Keratinocyte (primary cell): Measurements from ENCODE around the gene PRKN. TPM values are rescaled to one million over a fixed set of nuclear protein-coding genes. Genes with fewer than 3 reads are reported as not detected.

Experiments used
- DNase-seq: peaks from one replicate; pipeline ENCODE4 v3.0.0-alpha.2; 2011; ENCODE audit warnings: low read depth, missing footprints, low spot score
- FAIRE-seq: peaks from 2 replicates; lab custom pipeline; 2011; peaks lifted over from hg19 to GRCh38; lab: Jason Lieb, UNC
- H2AFZ ChIP-seq: 2 replicates; pipeline ENCODE4 v1.6.0; 2012; ENCODE audit warnings: low read length, control low read depth, inconsistent platforms; ENCODE audit not compliant: control insufficient read depth
- H3K27ac ChIP-seq: 2 replicates; pipeline ENCODE4 v1.5.1; 2011; ENCODE audit warnings: low read length; ENCODE audit not compliant: control insufficient read depth, insufficient read depth
- H3K27me3 ChIP-seq: 3 replicates; pipeline ENCODE4 v1.6.0; 2011; ENCODE audit warnings: low read length; ENCODE audit not compliant: control insufficient read depth, insufficient read depth; ENCODE audit errors: extremely low read depth
- H3K36me3 ChIP-seq, 2 experiments: 2 replicates in 1 of 2; 3 replicates in 1 of 2; pipeline ENCODE4 v1.5.1; 2011; ENCODE audit warnings: low read length in 2 of 2, mild to moderate bottlenecking in 1 of 2; ENCODE audit not compliant: control insufficient read depth in 2 of 2, insufficient read depth in 2 of 2; ENCODE audit errors: extremely low read depth in 1 of 2
- H3K4me1 ChIP-seq: 3 replicates; pipeline ENCODE4 v1.5.1; 2011; ENCODE audit warnings: low read length; ENCODE audit not compliant: control insufficient read depth, insufficient read depth; ENCODE audit errors: extremely low read depth
- H3K4me2 ChIP-seq: 3 replicates; pipeline ENCODE4 v1.6.0; 2011; ENCODE audit warnings: low read depth, low read length; ENCODE audit not compliant: control insufficient read depth, insufficient read depth; ENCODE audit errors: extremely low read depth
- H3K4me3 ChIP-seq, 3 experiments: fragments of 200-600 bp in 1 of 3; sonication (generic) in 1 of 3; 2 replicates in 2 of 3; 3 replicates in 1 of 3; pipeline ENCODE4 v1.5.1; 2011 to 2016; ENCODE audit warnings: low read length in 3 of 3, mild to moderate bottlenecking in 3 of 3, control low read depth in 2 of 3, inconsistent platforms in 1 of 3, low read depth in 1 of 3, mixed read lengths in 1 of 3, mixed run types in 1 of 3, moderate library complexity in 1 of 3; ENCODE audit not compliant: control insufficient read depth in 2 of 3, insufficient read depth in 2 of 3; ENCODE audit errors: extremely low read depth in 1 of 3
- H3K79me2 ChIP-seq: 2 replicates; pipeline ENCODE4 v1.6.0; 2012; ENCODE audit warnings: low read length; ENCODE audit not compliant: control insufficient read depth, insufficient read depth
- H3K9ac ChIP-seq: 3 replicates; pipeline ENCODE4 v1.6.0; 2011; ENCODE audit warnings: low read length; ENCODE audit not compliant: control insufficient read depth, insufficient read depth; ENCODE audit errors: extremely low read depth
- H3K9me1 ChIP-seq: 3 replicates; pipeline ENCODE4 v1.6.0; 2011; ENCODE audit warnings: low read length; ENCODE audit not compliant: control insufficient read depth, insufficient read depth; ENCODE audit errors: extremely low read depth
- H3K9me3 ChIP-seq: 2 replicates; pipeline ENCODE4 v1.5.1; 2012; ENCODE audit warnings: low read depth, low read length; ENCODE audit not compliant: control insufficient read depth
- H4K20me1 ChIP-seq: 3 replicates; pipeline ENCODE4 v1.6.0; 2011; ENCODE audit warnings: low read length; ENCODE audit not compliant: control insufficient read depth, insufficient read depth; ENCODE audit errors: extremely low read depth
- EZH2 ChIP-seq: IDR thresholded peaks from one replicate; pipeline ENCODE4 v1.6.1; 2012; ENCODE audit warnings: inconsistent platforms, mild to moderate bottlenecking, low read length, moderate library complexity
- dilution Hi-C: fragments of 300-500 bp; cut with MboI; formaldehyde crosslinking; loops from one replicate; pipeline ENCODE4 v1.7.0; 2020; ENCODE audit warnings: low sequenced_read_pairs; ENCODE audit not compliant: extremely low pct_ligation_motif_present
- polyA plus RNA-seq, 5 experiments: library from polyadenylated mRNA; depleted of rRNA in 3 of 5; stranded (reverse) in 3 of 5; stranded (forward) in 1 of 5; unstranded in 1 of 5; fragments of >200 nt; gene quantifications; 1 replicate in 1 of 5; 2 replicates in 3 of 5; 3 replicates in 1 of 5; pipeline versions ENCODE4 v1.2.1 to v1.2.3, GENCODE V29; 2011 to 2012; ENCODE audit warnings: missing spikeins in 2 of 5, low read depth in 1 of 5, low replicate concordance in 1 of 5
- TF ChIP-seq, protein P1 (sequence below), 3 experiments: IDR thresholded peaks in 1 of 3; conservative IDR thresholded peaks in 1 of 3; optimal IDR thresholded peaks in 1 of 3; 2 replicates in 2 of 3; 3 replicates in 1 of 3; pipeline versions ENCODE3 to v1.5.1; 2011; ENCODE audit warnings: low read length in 3 of 3, mild to moderate bottlenecking in 3 of 3, moderate library complexity in 2 of 3, control low read depth in 1 of 3, inconsistent platforms in 1 of 3; ENCODE audit not compliant: insufficient read depth in 2 of 3; ENCODE audit errors: extremely low read depth in 1 of 3

The PRKN gene
- polyA plus RNA-seq, 1 donor (not counting 4 experiments of a cell fraction or from before 2014, with no cell fraction given): 0.67 TPM

GRCh38 chr6:161985876-161986423 lies 741.6 kb downstream of the PRKN start:
- Histone ChIP-seq H3K36me3 (no peaks in the 10 kb centered on the region), H3K9ac (no peak overlapping the region), H3K27me3 (no peaks in the 10 kb centered on the region), H3K9me3 (no peaks in the 10 kb centered on the region), H4K20me1 (no peaks in the 10 kb centered on the region), H3K79me2 (no peaks in the 10 kb centered on the region), H2AFZ (no peak overlapping the region), H3K4me3 (no peak overlapping the region), H3K4me1 (no peaks in the 10 kb centered on the region), H3K4me2 (no peak overlapping the region), H3K27ac (no peak overlapping the region), H3K9me1 (no peaks in the 10 kb centered on the region)
- dilution Hi-C loops: no loop called here
- FAIRE-seq (no peak), DNase-seq (no peak)
- TF ChIP-seq, protein P1, sequence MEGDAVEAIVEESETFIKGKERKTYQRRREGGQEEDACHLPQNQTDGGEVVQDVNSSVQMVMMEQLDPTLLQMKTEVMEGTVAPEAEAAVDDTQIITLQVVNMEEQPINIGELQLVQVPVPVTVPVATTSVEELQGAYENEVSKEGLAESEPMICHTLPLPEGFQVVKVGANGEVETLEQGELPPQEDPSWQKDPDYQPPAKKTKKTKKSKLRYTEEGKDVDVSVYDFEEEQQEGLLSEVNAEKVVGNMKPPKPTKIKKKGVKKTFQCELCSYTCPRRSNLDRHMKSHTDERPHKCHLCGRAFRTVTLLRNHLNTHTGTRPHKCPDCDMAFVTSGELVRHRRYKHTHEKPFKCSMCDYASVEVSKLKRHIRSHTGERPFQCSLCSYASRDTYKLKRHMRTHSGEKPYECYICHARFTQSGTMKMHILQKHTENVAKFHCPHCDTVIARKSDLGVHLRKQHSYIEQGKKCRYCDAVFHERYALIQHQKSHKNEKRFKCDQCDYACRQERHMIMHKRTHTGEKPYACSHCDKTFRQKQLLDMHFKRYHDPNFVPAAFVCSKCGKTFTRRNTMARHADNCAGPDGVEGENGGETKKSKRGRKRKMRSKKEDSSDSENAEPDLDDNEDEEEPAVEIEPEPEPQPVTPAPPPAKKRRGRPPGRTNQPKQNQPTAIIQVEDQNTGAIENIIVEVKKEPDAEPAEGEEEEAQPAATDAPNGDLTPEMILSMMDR (optimal IDR thresholded peaks at IDR 0.05 in 1 of 3, IDR thresholded peaks at IDR 0.05 in 1 of 3, conservative IDR thresholded peaks at IDR 0.05 in 1 of 3; ENCODE audit: extremely low read depth in 1 of 3, insufficient read depth in 2 of 3, low read length in 3 of 3): no peak
- TF ChIP-seq EZH2: no peak

DNA sequence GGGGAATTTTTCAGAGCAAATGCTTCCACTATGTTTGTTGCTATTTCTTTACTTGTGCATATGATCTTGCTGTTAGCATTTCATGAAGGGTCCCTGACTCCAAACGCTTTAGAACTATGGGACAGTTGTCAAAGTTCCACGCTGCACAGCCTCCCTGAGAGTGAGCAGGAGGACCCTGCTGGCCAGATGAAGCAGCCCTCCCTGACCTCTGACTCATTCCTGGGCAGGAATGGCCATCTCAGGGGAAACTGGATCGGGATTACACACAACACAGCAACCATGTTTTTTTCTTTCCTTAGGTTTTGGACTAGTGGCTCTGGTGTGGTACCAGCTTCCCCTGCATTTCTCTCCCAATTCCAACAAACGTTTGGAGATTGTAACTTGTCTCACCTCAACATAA lies 742.9 kb downstream of the PRKN start:
- Histone ChIP-seq H3K4me1 (no peaks in the 10 kb centered on the region), H2AFZ (no peak overlapping the region), H3K36me3 (no peaks in the 10 kb centered on the region), H3K9me1 (no peaks in the 10 kb centered on the region), H3K9me3 (no peaks in the 10 kb centered on the region), H3K79me2 (no peaks in the 10 kb centered on the region), H3K9ac (no peak overlapping the region), H3K27ac (no peak overlapping the region), H3K27me3 (no peaks in the 10 kb centered on the region), H4K20me1 (no peaks in the 10 kb centered on the region), H3K4me2 (no peak overlapping the region), H3K4me3 (no peak overlapping the region)
- TF ChIP-seq, protein P1 (optimal IDR thresholded peaks at IDR 0.05 in 1 of 3, IDR thresholded peaks at IDR 0.05 in 1 of 3, conservative IDR thresholded peaks at IDR 0.05 in 1 of 3; ENCODE audit: extremely low read depth in 1 of 3, insufficient read depth in 2 of 3, low read length in 3 of 3): no peak
- TF ChIP-seq EZH2: no peak
- dilution Hi-C loops: no loop called here
- DNase-seq: no peak
- no peak for FAIRE-seq
